A673 (cell line): ENCODE results near the gene TMEM26. TPM values are rescaled to one million over a fixed set of nuclear protein-coding genes. Genes with fewer than 3 reads are reported as not detected.
"Not testable (repeated sequence)": the region's sequence is repeated elsewhere in the genome, so short reads cannot be mapped to it uniquely, and the experiment has no call there.

Experiments
- BruUV-seq: library from RNA; stranded (reverse); fragments of 400-500 nt; replicated peaks from 2 replicates; lab custom pipeline; 2021; lab: Mats Ljungman, UMichigan
- CTCF ChIA-PET: fragments of 300-600 bp; sonication (Branson Sonifier 250); formaldehyde crosslinking; loops from one replicate; lab custom pipeline; 2022; ENCODE audit warnings: antibody characterized with exemption; lab: Charles Lee
- POLR2A ChIA-PET: fragments of 300-600 bp; sonication (Branson Sonifier 250); formaldehyde crosslinking; loops from one replicate; lab custom pipeline; 2022; ENCODE audit warnings: antibody characterized with exemption; ENCODE audit not compliant: low non-redundant PET; lab: Charles Lee
- DNase-seq: peaks from one replicate; pipeline ENCODE4 v3.0.0-alpha.2; 2015; ENCODE audit warnings: low spot score
- H3K27ac ChIP-seq: fragments of 200-600 bp; sonication (generic); 2 replicates; pipeline ENCODE4 v1.5.1; 2016; ENCODE audit warnings: mixed run types, low read depth, mild to moderate bottlenecking, mixed read lengths, antibody characterized with exemption, low read length; ENCODE audit not compliant: poor library complexity, severe bottlenecking
- H3K27me3 ChIP-seq: fragments of 200-600 bp; sonication (generic); replicated peaks from 2 replicates; pipeline ENCODE4 v1.6.1; 2017; ENCODE audit warnings: mixed run types, low read depth, mild to moderate bottlenecking, mixed read lengths, antibody characterized with exemption, low read length; ENCODE audit not compliant: insufficient read depth, poor library complexity
- H3K36me3 ChIP-seq: fragments of 200-600 bp; sonication (generic); 2 replicates; pipeline ENCODE4 v1.6.1; 2016; ENCODE audit warnings: mixed run types, mild to moderate bottlenecking, mixed read lengths, antibody characterized with exemption, low read length; ENCODE audit not compliant: insufficient read depth, poor library complexity, severe bottlenecking
- H3K4me1 ChIP-seq: fragments of 200-600 bp; sonication (generic); 2 replicates; pipeline ENCODE4 v1.6.1; 2017; ENCODE audit warnings: mixed run types, mild to moderate bottlenecking, mixed read lengths, antibody characterized with exemption, low read length; ENCODE audit not compliant: insufficient read depth, poor library complexity, severe bottlenecking
- H3K4me3 ChIP-seq: fragments of 200-600 bp; sonication (generic); 2 replicates; pipeline ENCODE4 v1.5.1; 2016; ENCODE audit warnings: low read depth, mixed run types, mild to moderate bottlenecking, mixed read lengths, low read length; ENCODE audit not compliant: poor library complexity, severe bottlenecking
- H3K9me3 ChIP-seq: fragments of 200-600 bp; sonication (generic); 2 replicates; pipeline ENCODE4 v1.6.1; 2016; ENCODE audit warnings: mixed run types, low read depth, mild to moderate bottlenecking, mixed read lengths, antibody characterized with exemption, low read length; ENCODE audit not compliant: poor library complexity, severe bottlenecking
- EZH2 ChIP-seq: fragments of 200-600 bp; sonication (generic); IDR thresholded peaks from 2 replicates; pipeline ENCODE4 v1.6.1; 2017; ENCODE audit warnings: borderline replicate concordance, low read depth, mild to moderate bottlenecking, mixed read lengths, antibody characterized with exemption, low read length; ENCODE audit not compliant: poor library complexity, severe bottlenecking
- intact Hi-C: fragments of 100-400 bp; cut with micrococcal nuclease; formaldehyde crosslinking; loops from one replicate; pipeline ENCODE4 v1.10.0; 2022; ENCODE audit not compliant: unreplicated experiment
- total RNA-seq: library from RNA; stranded (reverse); gene quantifications from 2 replicates; pipeline ENCODE4 v1.2.3, GENCODE V29; 2021
- TF ChIP-seq, protein P1 (sequence below): fragments of 300-800, 200-600 bp; sonication (generic); conservative IDR thresholded peaks from 2 replicates; pipeline ENCODE4 v1.5.1; 2017; ENCODE audit warnings: low read depth, mild to moderate bottlenecking, antibody characterized with exemption, low read length, moderate library complexity, mixed read lengths

The TMEM26 gene
- total RNA-seq, 1 experiment from 2014 or later = not detected

DNA sequence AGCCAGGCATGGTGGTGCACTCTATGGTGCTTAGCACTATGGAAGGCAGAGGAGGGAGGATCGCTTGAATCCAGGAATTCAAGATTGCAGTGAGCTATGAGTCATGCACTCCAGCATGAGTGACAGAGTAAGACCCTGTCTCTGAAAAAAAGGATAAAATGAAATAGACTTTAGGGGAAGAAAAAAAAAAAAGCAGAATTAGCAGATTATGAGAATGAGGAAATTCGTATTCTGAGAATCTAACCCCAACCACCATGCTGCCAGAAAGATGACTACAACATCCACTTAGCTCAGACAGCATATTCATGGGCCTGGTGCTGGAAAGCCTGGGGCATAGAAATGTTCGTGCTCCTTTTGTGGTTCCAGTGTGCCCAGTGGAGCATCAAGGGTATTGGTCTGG lies 63.3 kb downstream of the TMEM26 start:
- BruUV-seq = no TSS peak
- H3K9me3 ChIP-seq = no peaks in the 10 kb centered on the region
- intact Hi-C loops = no loop called here
- CTCF ChIA-PET = no interaction called here
- H3K4me1 ChIP-seq = peaks cover 11% of the 10 kb centered on the region
- H3K4me3 ChIP-seq = no peak overlapping the region
- DNase-seq = peak; percentile 31
- no peak overlapping the region for H3K27ac ChIP-seq
- POLR2A ChIA-PET = no interaction called here
- H3K27me3 ChIP-seq = no peaks in the 10 kb centered on the region
- no peak for TF ChIP-seq EZH2
- TF ChIP-seq, protein P1, sequence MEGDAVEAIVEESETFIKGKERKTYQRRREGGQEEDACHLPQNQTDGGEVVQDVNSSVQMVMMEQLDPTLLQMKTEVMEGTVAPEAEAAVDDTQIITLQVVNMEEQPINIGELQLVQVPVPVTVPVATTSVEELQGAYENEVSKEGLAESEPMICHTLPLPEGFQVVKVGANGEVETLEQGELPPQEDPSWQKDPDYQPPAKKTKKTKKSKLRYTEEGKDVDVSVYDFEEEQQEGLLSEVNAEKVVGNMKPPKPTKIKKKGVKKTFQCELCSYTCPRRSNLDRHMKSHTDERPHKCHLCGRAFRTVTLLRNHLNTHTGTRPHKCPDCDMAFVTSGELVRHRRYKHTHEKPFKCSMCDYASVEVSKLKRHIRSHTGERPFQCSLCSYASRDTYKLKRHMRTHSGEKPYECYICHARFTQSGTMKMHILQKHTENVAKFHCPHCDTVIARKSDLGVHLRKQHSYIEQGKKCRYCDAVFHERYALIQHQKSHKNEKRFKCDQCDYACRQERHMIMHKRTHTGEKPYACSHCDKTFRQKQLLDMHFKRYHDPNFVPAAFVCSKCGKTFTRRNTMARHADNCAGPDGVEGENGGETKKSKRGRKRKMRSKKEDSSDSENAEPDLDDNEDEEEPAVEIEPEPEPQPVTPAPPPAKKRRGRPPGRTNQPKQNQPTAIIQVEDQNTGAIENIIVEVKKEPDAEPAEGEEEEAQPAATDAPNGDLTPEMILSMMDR = no peak
- H3K36me3 ChIP-seq = no peaks in the 10 kb centered on the region

DNA sequence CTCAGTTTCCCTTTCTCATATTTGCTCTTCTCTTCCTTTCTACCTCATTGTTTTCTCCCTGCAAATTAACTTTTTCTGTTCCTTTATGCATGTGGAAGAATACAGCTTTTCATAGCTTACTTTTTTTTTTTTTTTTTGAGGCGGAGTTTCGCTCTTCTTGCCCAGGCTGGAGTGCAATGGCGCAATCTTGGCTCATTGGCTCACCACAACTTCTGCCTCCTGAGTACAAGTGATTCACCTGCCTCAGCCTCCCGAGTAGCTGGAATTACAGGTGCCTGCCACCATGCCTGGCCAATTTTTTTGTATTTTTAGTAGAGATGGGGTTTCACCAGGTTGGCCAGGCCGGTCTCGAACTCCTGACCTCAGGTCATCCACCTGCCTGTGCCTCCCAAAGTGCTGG lies 64.2 kb downstream of the TMEM26 start:
- POLR2A ChIA-PET, H3K36me3 ChIP-seq, BruUV-seq, H3K27me3 ChIP-seq, intact Hi-C loops, H3K27ac ChIP-seq, H3K9me3 ChIP-seq, DNase-seq, H3K4me3 ChIP-seq: not testable (repeated sequence)
- CTCF ChIA-PET = interaction anchor here (0.6 kb wide), 1 partner anchor 481 kb away, joined by 5 read pairs; no protein-coding TSS in a partner anchor
- H3K4me1 ChIP-seq = peaks cover 11% of the 10 kb centered on the region

DNA sequence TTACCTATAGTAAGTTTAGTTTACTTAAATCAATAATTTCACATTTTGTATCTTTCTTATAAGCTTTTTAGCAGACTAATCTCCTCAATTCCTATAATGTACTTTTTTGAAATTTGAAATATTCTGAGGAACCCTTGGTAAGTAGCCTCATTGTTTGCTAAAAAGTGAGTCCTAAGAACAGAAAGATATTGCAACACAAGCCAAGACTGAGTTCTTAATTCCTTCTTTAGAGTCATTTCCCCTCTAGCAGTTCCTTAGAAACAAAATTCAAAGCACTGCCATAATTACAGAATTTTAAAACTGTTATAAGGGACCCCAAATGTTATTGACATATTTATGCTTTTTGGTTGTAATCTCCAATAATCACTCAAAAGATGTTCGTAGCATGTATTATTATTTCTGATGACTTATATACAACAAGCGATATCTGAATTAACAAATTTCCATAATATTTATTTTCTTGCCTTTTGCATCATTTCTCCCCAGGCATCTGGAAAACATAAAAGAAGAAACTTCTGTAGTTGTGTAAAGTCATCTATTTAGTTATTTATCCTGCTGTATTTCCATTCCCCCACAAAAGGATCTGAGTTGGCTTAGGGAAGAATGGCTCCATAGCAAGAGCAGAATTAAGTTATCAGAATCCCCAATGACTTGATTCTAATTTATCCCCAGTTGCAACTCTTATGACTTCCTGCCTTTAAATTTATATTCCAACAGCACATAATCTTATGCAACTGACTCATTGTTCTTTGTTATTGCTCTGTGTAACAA lies 67.8 kb downstream of the TMEM26 start:
- no peak for DNase-seq
- CTCF ChIA-PET = no interaction called here
- intact Hi-C loops = no loop called here
- no peaks in the 10 kb centered on the region for H3K9me3 ChIP-seq
- no peaks in the 10 kb centered on the region for H3K27me3 ChIP-seq
- H3K4me3 ChIP-seq = no peak overlapping the region
- no peak overlapping the region for H3K27ac ChIP-seq
- H3K36me3 ChIP-seq = no peaks in the 10 kb centered on the region
- TF ChIP-seq EZH2 = no peak
- TF ChIP-seq, protein P1 = no peak
- BruUV-seq = no TSS peak
- H3K4me1 ChIP-seq = peaks cover 8% of the 10 kb centered on the region
- POLR2A ChIA-PET = no interaction called here

DNA sequence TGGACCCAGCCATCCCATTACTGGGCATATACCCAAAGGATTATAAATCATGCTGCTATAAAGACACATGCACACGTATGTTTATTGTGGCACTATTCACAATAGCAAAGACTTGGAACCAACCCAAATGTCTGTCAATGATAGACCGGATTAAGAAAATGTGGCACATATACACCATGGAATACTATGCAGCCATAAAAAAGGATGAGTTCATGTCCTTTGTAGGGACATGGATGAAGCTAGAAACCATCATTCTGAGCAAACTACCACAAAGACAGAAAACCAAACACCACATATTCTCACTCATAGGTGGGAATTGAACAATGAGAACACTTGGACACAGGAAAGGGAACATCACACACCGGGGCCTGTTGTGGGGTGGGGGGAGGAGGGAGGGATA lies 72.0 kb downstream of the TMEM26 start:
- H3K27me3 ChIP-seq, H3K27ac ChIP-seq, BruUV-seq, H3K36me3 ChIP-seq, POLR2A ChIA-PET, CTCF ChIA-PET, DNase-seq, H3K9me3 ChIP-seq, intact Hi-C loops, H3K4me1 ChIP-seq, H3K4me3 ChIP-seq: not testable (repeated sequence)
